ENCODE measurements around the gene PDGFC.

GRCh38 chr4:156968479-156968984, 3.1 kb downstream of the PDGFC start:
- TF ChIP-seq POLR2AphosphoS5 (IDR thresholded peaks at IDR 0.05; ENCODE audit: low read depth, low read length) (no peak), CTCF (IDR thresholded peaks at IDR 0.05) (peak; percentile 76), TCF7L2 (IDR thresholded peaks at IDR 0.05; ENCODE audit: low read depth, low read length) (no peak), SIN3A (IDR thresholded peaks at IDR 0.05; ENCODE audit: borderline replicate concordance, insufficient read depth, low read depth, low read length) (no peak), REST (IDR thresholded peaks at IDR 0.05; ENCODE audit: insufficient read depth in 1 of 2, low read depth in 2 of 2, low read length in 1 of 2) (no peak)

Data from Panc1 (cell line).